Calu3 (cell line): Measurements from ENCODE around the gene WNK2. TPM values are rescaled to one million over a fixed set of nuclear protein-coding genes. Genes with fewer than 3 reads are reported as not detected.

ENCODE experiments used
- BruUV-seq: library from RNA; stranded (reverse); fragments of 400-500 nt; replicated peaks from 2 replicates; lab custom pipeline; 2021; lab: Mats Ljungman, UMichigan
- CTCF ChIA-PET: fragments of 300-600 bp; sonication (Branson Sonifier 250); formaldehyde crosslinking; loops from one replicate; lab custom pipeline; 2022; ENCODE audit warnings: antibody characterized with exemption; lab: Charles Lee
- DNase-seq: peaks from one replicate; pipeline ENCODE4 v3.0.0; 2022
- H3K27ac Mint-ChIP-seq: one replicate; pipeline ENCODE4 v1.8.0; 2022; ENCODE audit warnings: mixed read lengths; ENCODE audit not compliant: unreplicated experiment
- H3K27me3 Mint-ChIP-seq: one replicate; pipeline ENCODE4 v1.8.0; 2022; ENCODE audit warnings: mixed read lengths; ENCODE audit not compliant: unreplicated experiment
- H3K36me3 Mint-ChIP-seq: one replicate; pipeline ENCODE4 v1.8.0; 2022; ENCODE audit warnings: mild to moderate bottlenecking, moderate library complexity, mixed read lengths; ENCODE audit not compliant: insufficient read depth, unreplicated experiment
- H3K4me1 Mint-ChIP-seq: one replicate; pipeline ENCODE4 v1.8.0; 2022; ENCODE audit warnings: mild to moderate bottlenecking, low read depth, mixed read lengths; ENCODE audit not compliant: unreplicated experiment
- H3K4me3 Mint-ChIP-seq: one replicate; pipeline ENCODE4 v1.8.0; 2022; ENCODE audit warnings: mild to moderate bottlenecking, low read depth, moderate library complexity, mixed read lengths; ENCODE audit not compliant: unreplicated experiment
- H3K9me3 Mint-ChIP-seq: one replicate; pipeline ENCODE4 v1.8.0; 2022; ENCODE audit warnings: low read depth, mixed read lengths; ENCODE audit not compliant: unreplicated experiment
- CTCF ChIP-seq: fragments of 200-600 bp; IDR thresholded peaks from one replicate; pipeline ENCODE4 v1.8.0; 2022; ENCODE audit warnings: antibody characterized with exemption; ENCODE audit not compliant: unreplicated experiment
- intact Hi-C: fragments of 100-400 bp; cut with micrococcal nuclease; formaldehyde crosslinking; loops from one replicate; pipeline ENCODE4 v1.10.0; 2022; ENCODE audit not compliant: unreplicated experiment
- total RNA-seq: library from RNA; stranded (reverse); gene quantifications from 2 replicates; pipeline ENCODE4 v1.2.3, GENCODE V29; 2022

WNK2 gene
- total RNA-seq, 1 experiment from 2014 or later = 85.7 TPM

- H3K4me3 Mint-ChIP-seq = no peak overlapping the region
- CTCF ChIA-PET = interaction anchor here (0.7 kb wide), 2 partner anchors 11 to 365 kb away, joined by 3 to 9 read pairs; no protein-coding TSS in a partner anchor
- DNase-seq = no peak
- BruUV-seq = no TSS peak
- H3K9me3 Mint-ChIP-seq = no peaks in the 10 kb centered on the region
- TF ChIP-seq CTCF = no peak
- H3K27ac Mint-ChIP-seq = peak overlapping the region; percentile 45
- H3K27me3 Mint-ChIP-seq = no peaks in the 10 kb centered on the region
- intact Hi-C loops = no loop called here
- peaks cover 11% of the 10 kb centered on the region for H3K36me3 Mint-ChIP-seq
- H3K4me1 Mint-ChIP-seq = peaks cover 62% of the 10 kb centered on the region
Observed at GRCh38 chr9:93196096-93197055, 12.4 kb downstream of the WNK2 start.

- intact Hi-C loops = no loop called here
- DNase-seq = peak; percentile 33
- H3K4me1 Mint-ChIP-seq = peaks cover 51% of the 10 kb centered on the region
- BruUV-seq = no TSS peak
- peaks cover 24% of the 10 kb centered on the region for H3K36me3 Mint-ChIP-seq
- no peak overlapping the region for H3K27ac Mint-ChIP-seq
- H3K27me3 Mint-ChIP-seq = no peaks in the 10 kb centered on the region
- no peak for TF ChIP-seq CTCF
- CTCF ChIA-PET = no interaction called here
- H3K4me3 Mint-ChIP-seq = no peak overlapping the region
- H3K9me3 Mint-ChIP-seq = no peaks in the 10 kb centered on the region
Observed at GRCh38 chr9:93197670-93198069, 13.7 kb downstream of the WNK2 start.

GRCh38 chr9:93198117-93198837, 14.3 kb downstream of the WNK2 start:
- TF ChIP-seq CTCF = no peak
- intact Hi-C loops = no loop called here
- DNase-seq = no peak
- Mint-ChIP-seq H3K4me1 (peaks cover 55% of the 10 kb centered on the region), H3K36me3 (peaks cover 26% of the 10 kb centered on the region), H3K9me3 (no peaks in the 10 kb centered on the region), H3K27ac (no peak overlapping the region), H3K4me3 (no peak overlapping the region), H3K27me3 (no peaks in the 10 kb centered on the region)
- no TSS peak for BruUV-seq
- CTCF ChIA-PET = interaction anchor here (0.5 kb wide), 1 partner anchor 220 kb away, joined by 4 read pairs; no protein-coding TSS in a partner anchor

GRCh38 chr9:93198838-93199625, 15.1 kb downstream of the WNK2 start:
- Mint-ChIP-seq H3K27ac (no peak overlapping the region), H3K4me3 (no peak overlapping the region), H3K36me3 (peaks cover 29% of the 10 kb centered on the region), H3K4me1 (peaks cover 63% of the 10 kb centered on the region), H3K9me3 (no peaks in the 10 kb centered on the region), H3K27me3 (no peaks in the 10 kb centered on the region)
- CTCF ChIA-PET = no interaction called here
- intact Hi-C loops = no loop called here
- TF ChIP-seq CTCF = no peak
- no TSS peak for BruUV-seq
- no peak for DNase-seq
